KMS-11 (cell line): Measurements from ENCODE around the gene GRK2.

ENCODE experiments used
- H2AFZ ChIP-seq: fragments of 200-600 bp; sonication (generic); 2 replicates; pipeline ENCODE4 v1.6.1; 2016; ENCODE audit warnings: antibody characterized with exemption, mixed run types, low read depth
- H3K27ac ChIP-seq: fragments of 200-600 bp; sonication (generic); 2 replicates; pipeline ENCODE4 v1.6.1; 2016; ENCODE audit warnings: mild to moderate bottlenecking, mixed run types
- H3K27me3 ChIP-seq: fragments of 200-600 bp; sonication (generic); 2 replicates; pipeline ENCODE4 v1.6.1; 2017; ENCODE audit warnings: mild to moderate bottlenecking, low read depth, mixed run types, moderate library complexity; ENCODE audit not compliant: insufficient read depth
- H3K36me3 ChIP-seq: fragments of 200-600 bp; sonication (generic); 2 replicates; pipeline ENCODE4 v1.6.1; 2017; ENCODE audit warnings: mild to moderate bottlenecking, mixed run types; ENCODE audit not compliant: insufficient read depth
- H3K4me1 ChIP-seq: fragments of 200-600 bp; sonication (generic); 2 replicates; pipeline ENCODE4 v1.6.1; 2016; ENCODE audit warnings: mild to moderate bottlenecking, low read depth, mixed run types; ENCODE audit not compliant: poor library complexity, severe bottlenecking
- H3K4me2 ChIP-seq: fragments of 200-600 bp; sonication (generic); 2 replicates; pipeline ENCODE4 v1.7.0; 2016; ENCODE audit warnings: mild to moderate bottlenecking, mixed run types
- H3K4me3 ChIP-seq: fragments of 200-600 bp; sonication (generic); IDR thresholded peaks from 2 replicates; pipeline ENCODE4 v1.6.1; 2017; ENCODE audit warnings: low read depth, low read length, mixed read lengths; ENCODE audit not compliant: insufficient read depth
- H3K79me2 ChIP-seq: fragments of 200-600 bp; sonication (generic); 2 replicates; pipeline ENCODE4 v1.6.1; 2016; ENCODE audit warnings: low read depth, mixed run types; ENCODE audit not compliant: insufficient read depth
- H3K9ac ChIP-seq: fragments of 200-600 bp; sonication (generic); 2 replicates; pipeline ENCODE4 v1.6.1; 2016; ENCODE audit warnings: mild to moderate bottlenecking, mixed run types
- H4K20me1 ChIP-seq: fragments of 200-600 bp; sonication (generic); 2 replicates; pipeline ENCODE4 v1.6.1; 2016; ENCODE audit warnings: mild to moderate bottlenecking, mixed run types; ENCODE audit not compliant: insufficient read depth
- TF ChIP-seq, protein P1 (sequence below): fragments of 200-600 bp; sonication (generic); conservative IDR thresholded peaks from 2 replicates; pipeline ENCODE4 v1.6.1; 2017; ENCODE audit warnings: low read depth, mild to moderate bottlenecking, antibody characterized with exemption, low read length, moderate library complexity, mixed read lengths

The GRK2 gene

DNA sequence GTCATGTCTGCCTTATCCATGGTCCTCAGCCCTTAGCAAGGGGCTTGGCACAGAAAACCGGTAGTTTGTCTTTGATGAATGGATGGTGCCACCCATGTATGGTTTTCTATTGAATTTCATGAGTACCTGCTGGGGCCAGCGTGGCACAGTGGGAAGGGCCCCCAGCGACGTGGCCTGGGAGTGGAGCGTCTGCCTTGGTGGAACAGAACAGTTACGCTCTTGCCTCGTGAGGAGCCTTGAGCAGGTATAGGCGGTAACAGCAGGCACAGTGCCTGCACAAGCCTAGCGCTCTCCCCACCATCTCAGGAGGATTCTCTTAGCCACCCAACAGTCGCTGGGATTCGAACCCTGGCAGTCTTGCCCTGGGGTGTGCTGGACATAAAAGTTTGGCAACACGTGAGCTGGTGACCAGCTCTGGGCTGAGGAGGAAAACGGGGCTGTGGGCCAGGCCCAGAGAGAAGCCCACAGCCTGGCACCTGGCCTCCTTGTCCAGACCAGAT lies 34.0 kb downstream of the GRK2 start:
- H3K9ac ChIP-seq: no peak overlapping the region
- TF ChIP-seq, protein P1, sequence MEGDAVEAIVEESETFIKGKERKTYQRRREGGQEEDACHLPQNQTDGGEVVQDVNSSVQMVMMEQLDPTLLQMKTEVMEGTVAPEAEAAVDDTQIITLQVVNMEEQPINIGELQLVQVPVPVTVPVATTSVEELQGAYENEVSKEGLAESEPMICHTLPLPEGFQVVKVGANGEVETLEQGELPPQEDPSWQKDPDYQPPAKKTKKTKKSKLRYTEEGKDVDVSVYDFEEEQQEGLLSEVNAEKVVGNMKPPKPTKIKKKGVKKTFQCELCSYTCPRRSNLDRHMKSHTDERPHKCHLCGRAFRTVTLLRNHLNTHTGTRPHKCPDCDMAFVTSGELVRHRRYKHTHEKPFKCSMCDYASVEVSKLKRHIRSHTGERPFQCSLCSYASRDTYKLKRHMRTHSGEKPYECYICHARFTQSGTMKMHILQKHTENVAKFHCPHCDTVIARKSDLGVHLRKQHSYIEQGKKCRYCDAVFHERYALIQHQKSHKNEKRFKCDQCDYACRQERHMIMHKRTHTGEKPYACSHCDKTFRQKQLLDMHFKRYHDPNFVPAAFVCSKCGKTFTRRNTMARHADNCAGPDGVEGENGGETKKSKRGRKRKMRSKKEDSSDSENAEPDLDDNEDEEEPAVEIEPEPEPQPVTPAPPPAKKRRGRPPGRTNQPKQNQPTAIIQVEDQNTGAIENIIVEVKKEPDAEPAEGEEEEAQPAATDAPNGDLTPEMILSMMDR: no peak
- H3K27ac ChIP-seq: no peak overlapping the region
- H3K4me2 ChIP-seq: no peak overlapping the region
- no peak overlapping the region for H2AFZ ChIP-seq
- no peak overlapping the region for H3K4me3 ChIP-seq
- no peaks in the 10 kb centered on the region for H3K79me2 ChIP-seq
- H4K20me1 ChIP-seq: no peaks in the 10 kb centered on the region
- H3K27me3 ChIP-seq: no peaks in the 10 kb centered on the region
- no peaks in the 10 kb centered on the region for H3K4me1 ChIP-seq
- 0 out of 2 replicates have a peak, but pooled peaks cover 3% of the 10 kb centered on the region for H3K36me3 ChIP-seq

DNA sequence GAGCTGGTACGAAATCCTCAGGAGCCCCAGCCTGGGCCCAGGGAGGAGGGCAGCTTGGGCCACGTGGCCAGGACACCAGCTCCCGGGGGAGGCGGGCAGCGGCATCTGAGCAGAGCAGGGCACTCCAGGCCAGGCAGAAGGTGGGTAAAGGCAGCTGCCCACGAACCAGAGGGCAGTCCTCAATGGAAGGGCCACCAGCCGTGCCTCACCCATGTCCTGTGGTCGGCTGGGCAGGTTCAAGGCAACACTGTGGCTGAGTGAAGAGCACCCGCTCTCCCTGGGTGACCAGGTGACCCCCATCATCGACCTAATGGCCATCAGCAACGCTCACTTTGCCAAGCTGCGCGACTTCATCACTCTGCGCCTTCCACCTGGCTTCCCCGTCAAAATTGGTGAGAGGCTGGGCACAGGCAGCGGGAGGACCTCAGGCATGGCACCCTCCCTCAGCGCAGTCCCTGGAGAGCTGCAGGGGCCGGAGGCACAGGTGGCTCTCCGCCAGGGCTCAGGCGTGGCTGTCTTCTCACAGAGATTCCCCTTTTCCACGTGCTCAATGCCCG lies 34.6 kb downstream of the GRK2 start:
- Histone ChIP-seq H3K27me3 (no peaks in the 10 kb centered on the region), H3K4me1 (no peaks in the 10 kb centered on the region), H3K4me3 (no peak overlapping the region), H3K36me3 (0 out of 2 replicates have a peak, but pooled peaks cover 3% of the 10 kb centered on the region), H3K9ac (no peak overlapping the region), H3K4me2 (no peak overlapping the region), H2AFZ (no peak overlapping the region), H3K79me2 (no peaks in the 10 kb centered on the region), H4K20me1 (no peaks in the 10 kb centered on the region), H3K27ac (no peak overlapping the region)
- TF ChIP-seq, protein P1: no peak

DNA sequence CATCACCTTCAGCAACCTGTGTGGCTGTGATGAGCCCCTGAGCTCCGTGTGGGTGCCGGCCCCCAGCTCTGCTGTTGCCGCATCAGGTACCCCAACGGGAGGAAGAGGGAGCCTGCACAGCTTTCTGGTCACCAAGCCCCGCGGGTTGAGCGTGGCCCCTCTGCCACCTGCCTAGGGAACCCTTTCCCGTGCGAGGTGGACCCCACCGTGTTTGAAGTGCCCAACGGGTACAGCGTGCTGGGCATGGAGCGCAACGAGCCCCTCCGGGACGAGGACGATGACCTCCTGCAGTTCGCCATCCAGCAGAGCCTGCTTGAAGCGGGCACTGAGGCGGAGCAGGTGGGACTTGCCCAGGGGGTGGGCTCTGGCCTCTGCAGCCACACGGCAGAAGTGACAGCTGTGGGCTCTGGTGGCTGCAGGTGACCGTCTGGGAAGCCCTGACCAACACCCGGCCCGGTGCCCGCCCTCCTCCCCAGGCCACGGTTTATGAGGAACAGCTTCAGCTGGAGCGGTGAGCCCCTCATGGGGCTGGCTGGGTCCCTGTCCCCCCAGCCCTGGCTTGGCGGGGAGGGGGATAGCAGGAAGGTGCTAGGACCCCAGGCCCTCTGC lies 35.1 kb downstream of the GRK2 start:
- H3K36me3 ChIP-seq: no peaks in the 10 kb centered on the region
- H2AFZ ChIP-seq: no peak overlapping the region
- H3K4me3 ChIP-seq: no peak overlapping the region
- TF ChIP-seq, protein P1: no peak
- no peak overlapping the region for H3K4me2 ChIP-seq
- H4K20me1 ChIP-seq: no peaks in the 10 kb centered on the region
- H3K9ac ChIP-seq: no peak overlapping the region
- H3K27me3 ChIP-seq: no peaks in the 10 kb centered on the region
- no peak overlapping the region for H3K27ac ChIP-seq
- H3K79me2 ChIP-seq: no peaks in the 10 kb centered on the region
- no peaks in the 10 kb centered on the region for H3K4me1 ChIP-seq

DNA sequence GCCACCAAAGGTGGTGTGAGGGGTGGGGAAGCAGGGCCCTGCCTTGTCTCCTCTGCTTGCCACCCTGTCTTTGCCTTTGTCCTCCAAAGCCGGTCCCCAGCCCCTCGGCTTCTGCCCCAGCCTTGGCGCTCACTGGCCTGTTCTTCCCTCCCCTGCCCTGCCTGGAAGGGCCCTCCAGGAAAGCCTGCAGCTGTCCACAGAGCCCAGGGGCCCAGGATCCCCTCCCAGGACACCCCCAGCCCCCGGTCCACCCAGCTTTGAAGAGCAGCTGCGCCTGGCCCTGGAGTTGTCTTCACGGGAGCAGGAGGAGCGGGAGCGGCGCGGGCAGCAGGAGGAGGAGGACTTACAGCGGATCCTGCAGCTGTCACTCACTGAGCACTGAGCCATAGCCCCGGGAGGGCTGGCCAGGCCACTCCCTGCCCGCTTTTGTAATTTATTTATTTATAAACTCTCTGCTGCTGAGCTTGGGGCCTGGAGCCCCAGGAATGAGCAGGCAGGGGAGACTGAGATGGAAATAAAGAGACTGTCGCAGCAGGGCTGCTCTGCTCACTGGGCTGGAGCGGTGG lies 35.8 kb downstream of the GRK2 start:
- H3K4me1 ChIP-seq: no peaks in the 10 kb centered on the region
- no peak overlapping the region for H2AFZ ChIP-seq
- H3K4me2 ChIP-seq: no peak overlapping the region

More for the DNA sequence above, 35.8 kb downstream of the GRK2 start:
- Histone ChIP-seq H3K27me3 (no peaks in the 10 kb centered on the region), H3K4me3 (no peak overlapping the region), H4K20me1 (no peaks in the 10 kb centered on the region), H3K27ac (no peak overlapping the region), H3K36me3 (no peaks in the 10 kb centered on the region), H3K9ac (no peak overlapping the region), H3K79me2 (no peaks in the 10 kb centered on the region)
- TF ChIP-seq, protein P1: no peak
